Measurements from ENCODE around the gene MYL10.

Gene MYL10

DNA sequence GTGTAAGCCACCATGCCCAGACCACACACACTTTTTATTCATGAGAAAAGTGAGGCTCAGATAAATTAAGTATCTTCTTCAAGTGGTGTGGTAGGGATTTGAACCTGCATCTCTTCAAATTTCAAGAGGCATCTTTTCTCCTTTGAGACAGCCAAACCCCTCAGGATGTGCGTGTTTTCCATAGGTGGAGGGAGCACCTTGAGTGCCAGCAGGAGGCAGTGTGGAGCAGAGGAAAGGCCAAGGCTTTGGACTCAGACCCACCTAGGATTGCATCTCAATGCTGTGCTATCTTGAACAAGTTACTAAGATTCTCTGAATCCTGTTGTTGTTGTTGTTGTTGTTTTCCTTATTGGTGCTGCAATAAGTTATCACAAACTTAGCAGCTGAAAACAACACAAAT lies 40.2 kb upstream of the MYL10 start:
- H3K79me2 ChIP-seq (ENCODE audit: control insufficient read depth, insufficient read depth, low read length), result no peaks in the 10 kb centered on the region
- H3K4me3 ChIP-seq (ENCODE audit: low read length), result no peak overlapping the region
- H3K56ac ChIP-seq (ENCODE audit: low read length), result no peak overlapping the region
- H2BK5ac ChIP-seq (ENCODE audit: low read length), result no peak overlapping the region
- DNase-seq, result no peak
- H3K79me1 ChIP-seq (ENCODE audit: low read length), result no peaks in the 10 kb centered on the region
- H3K27ac ChIP-seq (ENCODE audit: low read depth, low read length), result no peak overlapping the region
- no peak overlapping the region for H3K9ac ChIP-seq (ENCODE audit: low read length)
- H3K27me3 ChIP-seq (ENCODE audit: insufficient read depth, low read length, poor library complexity), result no peaks in the 10 kb centered on the region
- no peak overlapping the region for H2AK5ac ChIP-seq (ENCODE audit: low read length)
- no peak overlapping the region for H2BK120ac ChIP-seq (ENCODE audit: low read depth, low read length)
- WGBS (ENCODE audit: extremely low coverage, insufficient coverage, low lambda C conversion rate), result no CpG with 5 or more reads among the region's 1 CpG
- H4K8ac ChIP-seq (ENCODE audit: low read depth, low read length), result no peak overlapping the region
- H3K23ac ChIP-seq (ENCODE audit: low read length), result no peak overlapping the region
- H3K4me1 ChIP-seq (ENCODE audit: control insufficient read depth, low read depth, low read length), result peaks cover 3% of the 10 kb centered on the region
- H4K5ac ChIP-seq (ENCODE audit: low read length), result no peak overlapping the region
- no peaks in the 10 kb centered on the region for H3K36me3 ChIP-seq (ENCODE audit: control insufficient read depth, insufficient read depth, low read length)
- no peak overlapping the region for H3K4me2 ChIP-seq (ENCODE audit: low read length)
- H3K18ac ChIP-seq (ENCODE audit: low read length), result no peak overlapping the region
- no peak overlapping the region for H2BK15ac ChIP-seq (replicated peaks; ENCODE audit: low read depth)
- H3K4ac ChIP-seq (ENCODE audit: low read depth, low read length), result no peak overlapping the region

DNA sequence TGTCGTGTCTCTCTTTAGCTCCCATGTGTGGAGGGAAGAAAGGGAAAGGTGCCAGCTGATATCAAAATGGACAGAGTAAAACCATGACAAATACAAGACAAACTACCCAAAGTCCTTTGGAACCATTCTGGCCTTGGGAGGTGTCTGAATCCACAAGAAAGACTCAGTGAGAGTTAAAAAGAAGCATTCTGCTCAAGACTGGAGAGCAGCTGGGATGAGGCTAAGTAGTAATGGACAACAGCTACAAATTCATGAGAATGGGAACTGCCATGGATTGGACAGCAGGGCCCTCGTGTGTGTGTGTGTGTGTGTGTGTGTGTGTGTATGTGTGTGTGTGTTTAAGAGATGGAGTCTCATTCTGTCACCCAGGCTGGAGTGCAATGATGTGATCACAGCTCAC lies 39.6 kb upstream of the MYL10 start:
- Histone ChIP-seq H3K56ac (ENCODE audit: low read length) (no peak overlapping the region), H3K23ac (ENCODE audit: low read length) (no peak overlapping the region), H2BK120ac (ENCODE audit: low read depth, low read length) (no peak overlapping the region), H2BK15ac (replicated peaks; ENCODE audit: low read depth) (no peak overlapping the region), H3K9ac (ENCODE audit: low read length) (no peak overlapping the region), H3K79me2 (ENCODE audit: control insufficient read depth, insufficient read depth, low read length) (no peaks in the 10 kb centered on the region), H3K4ac (ENCODE audit: low read depth, low read length) (no peak overlapping the region), H3K79me1 (ENCODE audit: low read length) (no peaks in the 10 kb centered on the region), H3K4me1 (ENCODE audit: control insufficient read depth, low read depth, low read length) (peaks cover 3% of the 10 kb centered on the region), H3K4me2 (ENCODE audit: low read length) (no peak overlapping the region), H2BK5ac (ENCODE audit: low read length) (no peak overlapping the region), H3K4me3 (ENCODE audit: low read length) (no peak overlapping the region), H3K36me3 (ENCODE audit: control insufficient read depth, insufficient read depth, low read length) (no peaks in the 10 kb centered on the region), H4K8ac (ENCODE audit: low read depth, low read length) (no peak overlapping the region), H4K5ac (ENCODE audit: low read length) (no peak overlapping the region), H2AK5ac (ENCODE audit: low read length) (no peak overlapping the region), H3K27me3 (ENCODE audit: insufficient read depth, low read length, poor library complexity) (no peaks in the 10 kb centered on the region), H3K18ac (ENCODE audit: low read length) (no peak overlapping the region), H3K27ac (ENCODE audit: low read depth, low read length) (no peak overlapping the region)
- WGBS (ENCODE audit: extremely low coverage, insufficient coverage, low lambda C conversion rate), result no CpG with 5 or more reads among the region's 2 CpGs
- DNase-seq, result no peak

DNA sequence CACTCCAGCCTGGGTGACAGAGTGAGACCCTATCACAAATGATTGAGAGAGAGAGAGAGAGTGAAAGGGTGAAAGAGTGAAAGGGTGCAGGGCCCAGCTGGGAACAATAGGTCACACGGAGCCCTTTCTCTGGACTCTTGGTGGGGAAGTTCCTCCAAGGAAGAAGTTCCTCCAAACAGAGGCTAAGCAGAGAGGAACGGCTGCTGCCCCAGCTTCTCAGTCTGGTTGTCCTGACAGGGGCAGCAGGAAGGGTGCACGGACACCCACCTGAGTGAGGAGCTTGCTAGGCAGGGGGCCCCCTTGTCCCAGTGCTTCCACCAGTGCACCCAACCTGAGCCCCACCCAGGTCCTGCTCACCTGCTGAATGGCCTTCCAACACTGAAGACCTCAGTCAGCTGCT lies 38.8 kb upstream of the MYL10 start:
- H3K4me1 ChIP-seq (ENCODE audit: control insufficient read depth, low read depth, low read length), result peaks cover 3% of the 10 kb centered on the region
- no peak overlapping the region for H2BK15ac ChIP-seq (replicated peaks; ENCODE audit: low read depth)
- no peak overlapping the region for H3K4ac ChIP-seq (ENCODE audit: low read depth, low read length)
- H3K27me3 ChIP-seq (ENCODE audit: insufficient read depth, low read length, poor library complexity), result no peaks in the 10 kb centered on the region
- H3K4me2 ChIP-seq (ENCODE audit: low read length), result no peak overlapping the region
- H3K23ac ChIP-seq (ENCODE audit: low read length), result no peak overlapping the region
- no peak overlapping the region for H3K9ac ChIP-seq (ENCODE audit: low read length)
- H4K8ac ChIP-seq (ENCODE audit: low read depth, low read length), result no peak overlapping the region
- H3K18ac ChIP-seq (ENCODE audit: low read length), result no peak overlapping the region
- no peaks in the 10 kb centered on the region for H3K36me3 ChIP-seq (ENCODE audit: control insufficient read depth, insufficient read depth, low read length)
- H4K5ac ChIP-seq (ENCODE audit: low read length), result no peak overlapping the region
- H2AK5ac ChIP-seq (ENCODE audit: low read length), result no peak overlapping the region
- peak overlapping the region; percentile 58 for H3K56ac ChIP-seq (ENCODE audit: low read length)
- H3K79me2 ChIP-seq (ENCODE audit: control insufficient read depth, insufficient read depth, low read length), result no peaks in the 10 kb centered on the region
- H3K27ac ChIP-seq (ENCODE audit: low read depth, low read length), result no peak overlapping the region
- no peak overlapping the region for H2BK120ac ChIP-seq (ENCODE audit: low read depth, low read length)
- H3K4me3 ChIP-seq (ENCODE audit: low read length), result no peak overlapping the region
- no peak for DNase-seq
- H3K79me1 ChIP-seq (ENCODE audit: low read length), result no peaks in the 10 kb centered on the region
- no peak overlapping the region for H2BK5ac ChIP-seq (ENCODE audit: low read length)
- WGBS (ENCODE audit: extremely low coverage, insufficient coverage, low lambda C conversion rate), result no CpG with 5 or more reads among the region's 3 CpGs

DNA sequence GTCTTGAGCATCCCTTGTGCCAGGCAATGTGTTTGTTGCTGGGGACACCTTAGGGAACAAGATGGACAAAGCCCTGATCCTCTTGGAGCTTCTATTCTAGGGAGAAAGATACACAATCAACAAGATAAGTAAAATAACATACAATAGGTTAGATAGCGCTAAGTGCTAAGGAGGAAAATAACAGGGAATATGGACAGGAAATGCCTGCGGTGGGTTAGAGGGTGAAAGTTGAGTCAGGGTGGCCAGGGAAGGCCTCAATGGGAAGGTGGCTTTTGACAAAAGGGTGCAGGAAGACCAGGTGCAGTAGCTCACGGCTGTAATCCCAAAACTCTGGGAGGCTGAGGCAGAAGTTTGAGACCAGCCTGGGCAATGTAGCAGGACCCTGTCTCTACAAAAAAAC lies 38.3 kb upstream of the MYL10 start:
- no peak overlapping the region for H3K23ac ChIP-seq (ENCODE audit: low read length)

DNA sequence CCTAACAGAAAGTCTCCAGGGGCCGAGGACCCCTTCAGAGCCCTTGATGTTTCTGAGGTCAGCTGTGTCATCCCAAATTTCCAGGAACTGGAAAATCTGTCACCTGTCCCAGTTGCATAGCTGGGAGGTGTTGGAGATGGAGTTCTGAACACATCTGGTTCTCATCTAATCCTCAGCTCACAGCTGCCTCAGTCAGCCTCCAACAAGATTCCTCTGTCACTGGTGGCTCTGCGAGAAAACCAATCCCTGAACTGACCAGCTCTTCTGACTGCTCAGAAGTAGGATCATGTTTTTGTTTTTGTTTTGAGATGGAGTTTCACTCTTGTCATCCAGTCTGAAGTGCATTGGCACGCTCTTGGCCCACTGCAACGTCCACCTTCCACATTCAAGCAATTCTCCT lies 37.6 kb upstream of the MYL10 start:
- peak overlapping the region; percentile 3 for H4K5ac ChIP-seq (ENCODE audit: low read length)
- no peaks in the 10 kb centered on the region for H3K36me3 ChIP-seq (ENCODE audit: control insufficient read depth, insufficient read depth, low read length)
- peak overlapping the region; percentile 37 for H2AK5ac ChIP-seq (ENCODE audit: low read length)
- no peak overlapping the region for H3K27ac ChIP-seq (ENCODE audit: low read depth, low read length)
- peak overlapping the region; percentile 6 for H3K18ac ChIP-seq (ENCODE audit: low read length)
- H2BK5ac ChIP-seq (ENCODE audit: low read length), result no peak overlapping the region
- no peaks in the 10 kb centered on the region for H3K27me3 ChIP-seq (ENCODE audit: insufficient read depth, low read length, poor library complexity)
- no peak overlapping the region for H3K56ac ChIP-seq (ENCODE audit: low read length)
- H3K4me3 ChIP-seq (ENCODE audit: low read length), result no peak overlapping the region
- no peak overlapping the region for H2BK120ac ChIP-seq (ENCODE audit: low read depth, low read length)
- no peak overlapping the region for H2BK15ac ChIP-seq (replicated peaks; ENCODE audit: low read depth)
- no peaks in the 10 kb centered on the region for H3K79me2 ChIP-seq (ENCODE audit: control insufficient read depth, insufficient read depth, low read length)
- H3K9ac ChIP-seq (ENCODE audit: low read length), result no peak overlapping the region
- no CpG with 5 or more reads among the region's 4 CpGs for WGBS (ENCODE audit: extremely low coverage, insufficient coverage, low lambda C conversion rate)
- peaks cover 3% of the 10 kb centered on the region for H3K4me1 ChIP-seq (ENCODE audit: control insufficient read depth, low read depth, low read length)
- H4K8ac ChIP-seq (ENCODE audit: low read depth, low read length), result no peak overlapping the region
- no peaks in the 10 kb centered on the region for H3K79me1 ChIP-seq (ENCODE audit: low read length)
- no peak overlapping the region for H3K4me2 ChIP-seq (ENCODE audit: low read length)
- no peak overlapping the region for H3K23ac ChIP-seq (ENCODE audit: low read length)
- peak overlapping the region; percentile 70 for H3K4ac ChIP-seq (ENCODE audit: low read depth, low read length)
- no peak for DNase-seq

More for the DNA sequence above, 38.3 kb upstream of the MYL10 start:
- Histone ChIP-seq H2AK5ac (ENCODE audit: low read length) (no peak overlapping the region), H3K79me2 (ENCODE audit: control insufficient read depth, insufficient read depth, low read length) (no peaks in the 10 kb centered on the region), H2BK15ac (replicated peaks; ENCODE audit: low read depth) (no peak overlapping the region), H2BK120ac (ENCODE audit: low read depth, low read length) (no peak overlapping the region), H3K27me3 (ENCODE audit: insufficient read depth, low read length, poor library complexity) (no peaks in the 10 kb centered on the region), H3K9ac (ENCODE audit: low read length) (no peak overlapping the region), H3K79me1 (ENCODE audit: low read length) (no peaks in the 10 kb centered on the region), H2BK5ac (ENCODE audit: low read length) (no peak overlapping the region), H3K4me3 (ENCODE audit: low read length) (no peak overlapping the region), H4K5ac (ENCODE audit: low read length) (no peak overlapping the region), H3K4ac (ENCODE audit: low read depth, low read length) (no peak overlapping the region), H3K36me3 (ENCODE audit: control insufficient read depth, insufficient read depth, low read length) (no peaks in the 10 kb centered on the region), H3K4me1 (ENCODE audit: control insufficient read depth, low read depth, low read length) (peaks cover 3% of the 10 kb centered on the region), H3K56ac (ENCODE audit: low read length) (no peak overlapping the region), H3K27ac (ENCODE audit: low read depth, low read length) (no peak overlapping the region), H3K18ac (ENCODE audit: low read length) (no peak overlapping the region), H3K4me2 (ENCODE audit: low read length) (no peak overlapping the region), H4K8ac (ENCODE audit: low read depth, low read length) (no peak overlapping the region)
- WGBS (ENCODE audit: extremely low coverage, insufficient coverage, low lambda C conversion rate), result no CpG with 5 or more reads among the region's 3 CpGs
- peak; percentile 65 for DNase-seq

DNA sequence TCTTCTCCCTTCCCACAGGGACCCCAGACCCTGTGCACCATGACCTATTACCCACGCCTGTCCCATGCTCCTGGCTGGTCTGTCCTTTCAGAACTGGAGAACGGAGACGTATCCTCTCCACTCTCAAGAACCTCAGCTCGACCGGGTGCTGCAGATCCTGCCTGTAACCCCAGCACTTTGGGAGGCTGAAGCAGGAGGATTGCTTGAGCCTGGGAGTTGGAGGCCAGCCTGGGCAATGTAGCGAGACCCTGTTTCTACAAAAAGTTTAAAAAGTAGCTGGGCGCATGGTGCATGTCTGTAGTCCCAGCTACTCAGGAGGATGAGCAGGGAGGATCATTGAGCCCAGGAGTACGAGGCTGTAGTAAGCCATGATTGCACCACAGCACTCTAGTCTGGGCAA lies 37.2 kb upstream of the MYL10 start:
- no peaks in the 10 kb centered on the region for H3K27me3 ChIP-seq (ENCODE audit: insufficient read depth, low read length, poor library complexity)
- no peak overlapping the region for H3K23ac ChIP-seq (ENCODE audit: low read length)
- H3K56ac ChIP-seq (ENCODE audit: low read length), result peak overlapping the region; percentile 51
- DNase-seq, result no peak
- H2BK15ac ChIP-seq (replicated peaks; ENCODE audit: low read depth), result no peak overlapping the region
- H3K27ac ChIP-seq (ENCODE audit: low read depth, low read length), result no peak overlapping the region
- no peak overlapping the region for H3K4me2 ChIP-seq (ENCODE audit: low read length)
- H3K4me3 ChIP-seq (ENCODE audit: low read length), result no peak overlapping the region
- H2BK120ac ChIP-seq (ENCODE audit: low read depth, low read length), result no peak overlapping the region
- H3K79me2 ChIP-seq (ENCODE audit: control insufficient read depth, insufficient read depth, low read length), result no peaks in the 10 kb centered on the region
- H3K4me1 ChIP-seq (ENCODE audit: control insufficient read depth, low read depth, low read length), result peaks cover 3% of the 10 kb centered on the region
- no peaks in the 10 kb centered on the region for H3K79me1 ChIP-seq (ENCODE audit: low read length)
- H2AK5ac ChIP-seq (ENCODE audit: low read length), result peak overlapping the region; percentile 92
- no peaks in the 10 kb centered on the region for H3K36me3 ChIP-seq (ENCODE audit: control insufficient read depth, insufficient read depth, low read length)
- H4K5ac ChIP-seq (ENCODE audit: low read length), result peak overlapping the region; percentile 3
- no peak overlapping the region for H2BK5ac ChIP-seq (ENCODE audit: low read length)
- WGBS (ENCODE audit: extremely low coverage, insufficient coverage, low lambda C conversion rate), result no CpG with 5 or more reads among the region's 8 CpGs
- H4K8ac ChIP-seq (ENCODE audit: low read depth, low read length), result no peak overlapping the region
- no peak overlapping the region for H3K18ac ChIP-seq (ENCODE audit: low read length)
- H3K4ac ChIP-seq (ENCODE audit: low read depth, low read length), result no peak overlapping the region
- no peak overlapping the region for H3K9ac ChIP-seq (ENCODE audit: low read length)
